HepG2 (cell line): ENCODE results near the gene CRKL. TPM values are rescaled to one million over a fixed set of nuclear protein-coding genes. Genes with fewer than 3 reads are reported as not detected.

ENCODE experiments used
- ERF ChIP-seq: IDR thresholded peaks from 2 replicates; pipeline ENCODE4 v1.6.1; 2018; ENCODE audit warnings: missing biosample characterization, missing genetic modification reagents
- ETV6 ChIP-seq: sonication (generic); formaldehyde crosslinking; conservative IDR thresholded peaks from 2 replicates; pipeline ENCODE4 v1.4.0; 2020; ENCODE audit warnings: missing genetic modification reagents
- FOXC1 ChIP-seq: sonication (generic); formaldehyde crosslinking; IDR thresholded peaks from 2 replicates; pipeline ENCODE4 v1.8.0; 2022; ENCODE audit warnings: mild to moderate bottlenecking, missing genetic modification reagents, borderline replicate concordance
- GLMP ChIP-seq: sonication (generic); formaldehyde crosslinking; IDR thresholded peaks from 2 replicates; pipeline ENCODE4 v1.9.0; 2021; ENCODE audit warnings: missing genetic modification reagents, mild to moderate bottlenecking, borderline replicate concordance
- MTA1 ChIP-seq: sonication (generic); formaldehyde crosslinking; IDR thresholded peaks from 2 replicates; pipeline ENCODE4 v1.4.0; 2020; ENCODE audit warnings: missing genetic modification reagents, mild to moderate bottlenecking, borderline replicate concordance
- POGK ChIP-seq: sonication (generic); formaldehyde crosslinking; conservative IDR thresholded peaks from 2 replicates; pipeline ENCODE4 v1.8.0; 2022; ENCODE audit warnings: mild to moderate bottlenecking, moderate library complexity, missing genetic modification reagents
- POLR2AphosphoS2 ChIP-seq: IDR thresholded peaks from 2 replicates; pipeline ENCODE4 v1.6.1; 2011; ENCODE audit warnings: low read depth, low read length, improper control_type of control experiment
- PRDM4 ChIP-seq: sonication (generic); formaldehyde crosslinking; IDR thresholded peaks from 2 replicates; pipeline ENCODE4 v1.9.0; 2021; ENCODE audit warnings: missing genetic modification reagents, borderline replicate concordance
- ZBTB7A ChIP-seq: sonication (generic); formaldehyde crosslinking; IDR thresholded peaks from 2 replicates; pipeline ENCODE4 v1.8.0; 2022; ENCODE audit warnings: mild to moderate bottlenecking, missing genetic modification reagents
- ZNF670 ChIP-seq: sonication (generic); formaldehyde crosslinking; IDR thresholded peaks from 2 replicates; pipeline ENCODE4 v1.8.0; 2022; ENCODE audit warnings: mild to moderate bottlenecking, missing genetic modification reagents, borderline replicate concordance
- ZNF704 ChIP-seq: sonication (generic); formaldehyde crosslinking; IDR thresholded peaks from 2 replicates; pipeline ENCODE4 v1.8.1; 2023; ENCODE audit warnings: mild to moderate bottlenecking, inconsistent platforms, moderate library complexity, missing genetic modification reagents, borderline replicate concordance
- polyA plus RNA-seq, 8 experiments: library from polyadenylated mRNA; depleted of rRNA in 3 of 8; stranded (reverse) in 7 of 8; unstranded in 1 of 8; fragments of >200 nt; fragmentation: Illumina TruSeq in 4 of 8; extraction: Trizol in 4 of 8; gene quantifications; 2 replicates each; pipeline versions ENCODE4 v1.2.1 to v1.2.3, GENCODE V29; 2011 to 2016; ENCODE audit warnings: low read depth in 4 of 8, missing spikeins in 1 of 8, mixed read lengths in 1 of 8; ENCODE audit not compliant: insufficient read depth in 1 of 8
- total RNA-seq, 5 experiments: library from RNA; depleted of rRNA; stranded (reverse); fragments of >200 nt; fragmentation: Illumina TruSeq; extraction: Trizol; gene quantifications; 2 replicates each; pipeline ENCODE4 v1.2.3, GENCODE V29; 2016; ENCODE audit warnings: low read depth in 1 of 5
- TF ChIP-seq, protein P1 (sequence below): sonication (generic); formaldehyde crosslinking; IDR thresholded peaks from 2 replicates; pipeline ENCODE4 v1.8.0; 2022; ENCODE audit warnings: low read depth, missing genetic modification reagents
- TF ChIP-seq, protein P2 (sequence below): IDR thresholded peaks from 2 replicates; pipeline ENCODE4 v1.6.1; 2012; ENCODE audit warnings: low read length, improper control_type of control experiment
- TF ChIP-seq, protein P3 (sequence below): sonication (generic); formaldehyde crosslinking; IDR thresholded peaks from 2 replicates; pipeline ENCODE4 v1.8.1; 2022; ENCODE audit warnings: mild to moderate bottlenecking, missing genetic modification reagents

Gene CRKL
- total and polyA plus RNA-seq, 2 of the 13 experiments (the other 11 are each of a cell fraction or from before 2014, with no cell fraction given), result 37.4 to 60.6 TPM

GRCh38 chr22:20963201-20964052 lies 46.2 kb downstream of the CRKL start (continued):
- TF ChIP-seq, protein P1, sequence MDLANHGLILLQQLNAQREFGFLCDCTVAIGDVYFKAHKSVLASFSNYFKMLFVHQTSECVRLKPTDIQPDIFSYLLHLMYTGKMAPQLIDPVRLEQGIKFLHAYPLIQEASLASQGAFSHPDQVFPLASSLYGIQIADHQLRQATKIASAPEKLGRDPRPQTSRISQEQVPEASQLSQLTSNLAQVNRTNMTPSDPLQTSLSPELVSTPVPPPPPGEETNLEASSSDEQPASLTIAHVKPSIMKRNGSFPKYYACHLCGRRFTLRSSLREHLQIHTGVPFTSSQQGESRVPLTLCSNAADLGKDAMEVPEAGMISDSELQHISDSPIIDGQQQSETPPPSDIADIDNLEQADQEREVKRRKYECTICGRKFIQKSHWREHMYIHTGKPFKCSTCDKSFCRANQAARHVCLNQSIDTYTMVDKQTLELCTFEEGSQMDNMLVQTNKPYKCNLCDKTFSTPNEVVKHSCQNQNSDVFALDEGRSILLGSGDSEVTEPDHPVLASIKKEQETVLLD (CRISPR knock-in tag), result no peak
- TF ChIP-seq, protein P2, sequence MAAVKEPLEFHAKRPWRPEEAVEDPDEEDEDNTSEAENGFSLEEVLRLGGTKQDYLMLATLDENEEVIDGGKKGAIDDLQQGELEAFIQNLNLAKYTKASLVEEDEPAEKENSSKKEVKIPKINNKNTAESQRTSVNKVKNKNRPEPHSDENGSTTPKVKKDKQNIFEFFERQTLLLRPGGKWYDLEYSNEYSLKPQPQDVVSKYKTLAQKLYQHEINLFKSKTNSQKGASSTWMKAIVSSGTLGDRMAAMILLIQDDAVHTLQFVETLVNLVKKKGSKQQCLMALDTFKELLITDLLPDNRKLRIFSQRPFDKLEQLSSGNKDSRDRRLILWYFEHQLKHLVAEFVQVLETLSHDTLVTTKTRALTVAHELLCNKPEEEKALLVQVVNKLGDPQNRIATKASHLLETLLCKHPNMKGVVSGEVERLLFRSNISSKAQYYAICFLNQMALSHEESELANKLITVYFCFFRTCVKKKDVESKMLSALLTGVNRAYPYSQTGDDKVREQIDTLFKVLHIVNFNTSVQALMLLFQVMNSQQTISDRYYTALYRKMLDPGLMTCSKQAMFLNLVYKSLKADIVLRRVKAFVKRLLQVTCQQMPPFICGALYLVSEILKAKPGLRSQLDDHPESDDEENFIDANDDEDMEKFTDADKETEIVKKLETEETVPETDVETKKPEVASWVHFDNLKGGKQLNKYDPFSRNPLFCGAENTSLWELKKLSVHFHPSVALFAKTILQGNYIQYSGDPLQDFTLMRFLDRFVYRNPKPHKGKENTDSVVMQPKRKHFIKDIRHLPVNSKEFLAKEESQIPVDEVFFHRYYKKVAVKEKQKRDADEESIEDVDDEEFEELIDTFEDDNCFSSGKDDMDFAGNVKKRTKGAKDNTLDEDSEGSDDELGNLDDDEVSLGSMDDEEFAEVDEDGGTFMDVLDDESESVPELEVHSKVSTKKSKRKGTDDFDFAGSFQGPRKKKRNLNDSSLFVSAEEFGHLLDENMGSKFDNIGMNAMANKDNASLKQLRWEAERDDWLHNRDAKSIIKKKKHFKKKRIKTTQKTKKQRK, result no peak
- TF ChIP-seq POGK (CRISPR knock-in tag) (no peak), POLR2AphosphoS2 (no peak), GLMP (CRISPR knock-in tag) (no peak), MTA1 (CRISPR knock-in tag) (peak; percentile 96; the same call in 1 of the 2 replicates), ETV6 (CRISPR knock-in tag) (no peak), FOXC1 (CRISPR knock-in tag) (no peak), ZBTB7A (CRISPR knock-in tag) (peak; percentile 62; the same call in 1 of the 2 replicates), PRDM4 (CRISPR knock-in tag) (no peak), ERF (CRISPR knock-in tag) (0 out of 2 replicates have a peak, but pooled peaks have one; percentile 80), ZNF670 (CRISPR knock-in tag) (no peak), ZNF704 (CRISPR knock-in tag) (no peak)
- TF ChIP-seq, protein P3, sequence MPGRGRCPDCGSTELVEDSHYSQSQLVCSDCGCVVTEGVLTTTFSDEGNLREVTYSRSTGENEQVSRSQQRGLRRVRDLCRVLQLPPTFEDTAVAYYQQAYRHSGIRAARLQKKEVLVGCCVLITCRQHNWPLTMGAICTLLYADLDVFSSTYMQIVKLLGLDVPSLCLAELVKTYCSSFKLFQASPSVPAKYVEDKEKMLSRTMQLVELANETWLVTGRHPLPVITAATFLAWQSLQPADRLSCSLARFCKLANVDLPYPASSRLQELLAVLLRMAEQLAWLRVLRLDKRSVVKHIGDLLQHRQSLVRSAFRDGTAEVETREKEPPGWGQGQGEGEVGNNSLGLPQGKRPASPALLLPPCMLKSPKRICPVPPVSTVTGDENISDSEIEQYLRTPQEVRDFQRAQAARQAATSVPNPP (CRISPR knock-in tag), result no peak
